Spleen (tissue), 11 donors: Measurements from ENCODE around the gene MICU1. TPM values are rescaled to one million over a fixed set of nuclear protein-coding genes. Genes with fewer than 3 reads are reported as not detected.
"Not testable (repeated sequence)": the region's sequence is repeated elsewhere in the genome, so short reads cannot be mapped to it uniquely, and the experiment has no call there.

Experiments
- DNase-seq: peaks from one replicate; pipeline ENCODE4 v3.0.0-alpha.2; 2020
- H3K27ac ChIP-seq, 8 donors: fragments of 200-600 bp; sonication (generic) in 7 of 8; 1 replicate in 4 of 8; 2 replicates in 4 of 8; pipeline versions ENCODE4 v1.5.0 to v1.8.0; 2016 to 2021; ENCODE audit warnings: inconsistent platforms in 4 of 8, mild to moderate bottlenecking in 4 of 8, moderate library complexity in 1 of 8
- H3K27me3 ChIP-seq, 7 donors: fragments of 200-600 bp; sonication (generic) in 6 of 7; replicated peaks in 1 of 7; 1 replicate in 4 of 7; 2 replicates in 3 of 7; pipeline versions ENCODE4 v1.5.0 to v1.8.0; 2016 to 2021; ENCODE audit warnings: inconsistent platforms in 3 of 7, mild to moderate bottlenecking in 1 of 7
- H3K36me3 ChIP-seq, 6 donors: fragments of 200-600 bp; sonication (generic) in 5 of 6; 1 replicate in 4 of 6; 2 replicates in 2 of 6; pipeline versions ENCODE4 v1.5.0 to v1.8.0; 2016 to 2021; ENCODE audit warnings: inconsistent platforms in 2 of 6
- H3K4me1 ChIP-seq, 6 donors: fragments of 200-600 bp; sonication (generic) in 5 of 6; 1 replicate in 3 of 6; 2 replicates in 3 of 6; pipeline versions ENCODE4 v1.5.0 to v1.8.0; 2016 to 2021; ENCODE audit warnings: inconsistent platforms in 3 of 6
- H3K4me3 ChIP-seq, 8 donors: fragments of 200-600 bp; sonication (generic) in 7 of 8; 1 replicate in 4 of 8; 2 replicates in 4 of 8; pipeline versions ENCODE4 v1.5.0 to v1.8.0; 2016 to 2021; ENCODE audit warnings: inconsistent platforms in 4 of 8, mild to moderate bottlenecking in 4 of 8, moderate library complexity in 2 of 8
- H3K9me3 ChIP-seq, 8 donors: fragments of 200-600 bp; sonication (generic) in 7 of 8; 1 replicate in 4 of 8; 2 replicates in 4 of 8; pipeline versions ENCODE4 v1.5.0 to v1.8.0; 2016 to 2021; ENCODE audit warnings: inconsistent platforms in 4 of 8
- POLR2A ChIP-seq, 3 donors: fragments of 450-650 bp; IDR thresholded peaks; one replicate each; pipeline ENCODE4 v1.5.1; 2017; ENCODE audit warnings: antibody characterized with exemption in 3 of 3, mild to moderate bottlenecking in 1 of 3
- POLR2AphosphoS5 ChIP-seq, 3 donors: sonication (generic); formaldehyde crosslinking; IDR thresholded peaks; one replicate each; pipeline ENCODE4 v1.5.1; 2017; ENCODE audit warnings: antibody characterized with exemption in 3 of 3
- WGBS, 5 donors: extraction: QIAGEN DNeasy Blood & Tissue Kit in 3 of 5; methylation state at CpG; one replicate each; pipeline versions ENCODE4 v1.1.5 to v1.1.7; 2013 to 2018; 5-methylcytosine and 5-hydroxymethylcytosine counted together
- intact Hi-C: fragments of 100-400 bp; cut with DNase I; formaldehyde crosslinking; loops from one replicate; pipeline ENCODE4 v1.15.0; 2023; ENCODE audit warnings: low total_unique reads
- polyA plus RNA-seq, 3 donors: library from polyadenylated mRNA; stranded (reverse); fragments of 200-250 nt; gene quantifications; one replicate each; pipeline ENCODE4 v1.2.1, GENCODE V29; 2013
- total RNA-seq, 7 donors: library from RNA; depleted of rRNA in 3 of 7; stranded (reverse); fragments of >200 nt in 3 of 7; fragmentation: NEBNext Ultra II Directional in 4 of 7; extraction: Animal tissue kit (Norgen Biotek cat#: 25700) in 4 of 7; gene quantifications; one replicate each; pipeline versions ENCODE4 v1.1.0 to v1.2.1, GENCODE V29; 2016 to 2021
- TF ChIP-seq, protein P1 (sequence below), 11 experiments: fragments of 200-600 bp in 7 of 11; fragments of 450-650 bp in 4 of 11; sonication (generic) in 4 of 11; IDR thresholded peaks in 8 of 11; conservative IDR thresholded peaks in 3 of 11; 1 replicate in 7 of 11; 2 replicates in 4 of 11; pipeline versions ENCODE4 v1.4.0 to v1.8.0; 2016 to 2021; ENCODE audit warnings: antibody characterized with exemption in 11 of 11, inconsistent platforms in 4 of 11, mild to moderate bottlenecking in 1 of 11
- donor health status: healthy with polysubstance abuse.
- donor health status: DM: no; HTN: no; CAD: no; lungs with moderate emphysema.
- donor health status: DM: no; HTN: no; CAD: no.
- donor health status: Bipolar disorder and iron deficiency.
- donor health status: healthy.
- donor health status: DM: no; HTN: no; CAD: no.
- donor health status: DM: yes; HTN: yes; CAD: no.

Gene MICU1
- total and polyA plus RNA-seq, 10 donors = 16.4 to 58.4 (median 46.5) TPM

DNA sequence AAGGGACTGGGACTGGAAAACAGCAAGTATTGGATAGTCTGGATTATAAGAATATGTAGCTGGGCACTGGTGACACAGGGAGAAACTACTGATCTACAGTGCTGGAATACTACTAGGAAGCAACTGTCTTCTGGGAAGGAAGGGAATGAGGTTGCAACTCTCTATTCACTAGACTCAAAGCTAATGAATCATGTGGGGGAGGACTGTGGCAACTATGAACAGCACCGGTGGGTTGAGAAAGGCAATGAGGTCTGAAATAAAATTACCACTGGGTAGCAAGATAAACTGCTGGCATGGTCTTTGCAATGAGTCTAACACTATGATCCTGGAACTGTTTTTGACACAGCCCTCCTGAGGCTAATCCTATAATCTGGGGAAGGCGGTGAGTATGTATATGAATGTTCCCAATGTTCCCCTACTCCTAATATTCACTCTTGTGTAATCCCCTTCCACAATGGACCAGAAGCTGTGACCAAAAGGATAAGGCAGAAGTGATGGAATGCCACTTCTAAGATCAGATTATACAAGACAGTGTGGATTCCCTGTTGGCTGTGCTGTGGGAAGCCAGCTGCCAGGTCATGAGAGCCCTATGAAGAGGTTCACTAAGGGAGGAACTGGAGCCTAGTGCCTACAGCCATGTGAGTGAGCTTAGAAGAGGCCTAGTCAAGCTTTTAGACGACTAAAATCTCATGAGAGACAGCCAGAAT lies 169.8 kb downstream of the MICU1 start:
- no peak for DNase-seq
- Histone ChIP-seq H3K4me3 (no peak overlapping the region), H3K27me3 (no peaks in the 10 kb centered on the region), H3K36me3 (peaks cover 0 to 40% (median 0%) of the 10 kb centered on the region in 6 donors), H3K27ac (no peak overlapping the region), H3K4me1 (peaks cover 0 to 20% (median 2%) of the 10 kb centered on the region in 6 donors), H3K9me3 (no peaks in the 10 kb centered on the region)
- 55 to 75% (median 60%) methylated on average over 3 of the region's 3 CpGs for whole genome bisulfite sequencing, 5 donors
- TF ChIP-seq POLR2A (IDR thresholded peaks at IDR 0.05) = no peak
- TF ChIP-seq, protein P1, sequence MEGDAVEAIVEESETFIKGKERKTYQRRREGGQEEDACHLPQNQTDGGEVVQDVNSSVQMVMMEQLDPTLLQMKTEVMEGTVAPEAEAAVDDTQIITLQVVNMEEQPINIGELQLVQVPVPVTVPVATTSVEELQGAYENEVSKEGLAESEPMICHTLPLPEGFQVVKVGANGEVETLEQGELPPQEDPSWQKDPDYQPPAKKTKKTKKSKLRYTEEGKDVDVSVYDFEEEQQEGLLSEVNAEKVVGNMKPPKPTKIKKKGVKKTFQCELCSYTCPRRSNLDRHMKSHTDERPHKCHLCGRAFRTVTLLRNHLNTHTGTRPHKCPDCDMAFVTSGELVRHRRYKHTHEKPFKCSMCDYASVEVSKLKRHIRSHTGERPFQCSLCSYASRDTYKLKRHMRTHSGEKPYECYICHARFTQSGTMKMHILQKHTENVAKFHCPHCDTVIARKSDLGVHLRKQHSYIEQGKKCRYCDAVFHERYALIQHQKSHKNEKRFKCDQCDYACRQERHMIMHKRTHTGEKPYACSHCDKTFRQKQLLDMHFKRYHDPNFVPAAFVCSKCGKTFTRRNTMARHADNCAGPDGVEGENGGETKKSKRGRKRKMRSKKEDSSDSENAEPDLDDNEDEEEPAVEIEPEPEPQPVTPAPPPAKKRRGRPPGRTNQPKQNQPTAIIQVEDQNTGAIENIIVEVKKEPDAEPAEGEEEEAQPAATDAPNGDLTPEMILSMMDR (IDR thresholded peaks at IDR 0.05 in 8 of 11, conservative IDR thresholded peaks at IDR 0.05 in 3 of 11) = no peak
- TF ChIP-seq POLR2AphosphoS5 (IDR thresholded peaks at IDR 0.05) = no peak
- intact Hi-C loops = no loop called here

DNA sequence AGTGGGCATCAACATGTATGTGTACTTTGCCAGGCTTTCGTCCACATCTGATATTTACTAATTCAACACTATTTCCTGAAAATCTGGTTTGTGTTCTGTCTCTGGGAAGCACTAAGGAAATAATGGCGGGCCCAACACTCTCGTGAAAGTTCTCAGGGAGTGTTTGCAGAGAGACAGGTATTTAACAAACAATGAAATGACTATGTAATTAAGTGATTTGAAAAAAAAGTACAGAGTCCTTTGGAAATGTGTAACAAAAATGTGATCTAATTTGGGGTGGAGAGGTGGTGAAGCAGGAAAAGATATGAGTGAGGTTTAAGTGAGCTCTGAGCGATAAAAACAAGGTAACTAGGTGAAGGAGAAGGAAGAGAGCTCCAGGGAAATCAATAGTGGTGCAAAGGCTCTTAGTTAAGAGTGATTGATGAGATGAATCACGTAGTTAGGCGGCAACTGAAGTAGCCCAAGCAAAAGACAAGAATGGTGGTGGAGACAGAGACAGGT lies 175.9 kb downstream of the MICU1 start:
- WGBS, 5 donors = 93 to 96% (median 95%) methylated on average over 6 of the region's 6 CpGs
- H3K27ac ChIP-seq = no peak overlapping the region
- no peak overlapping the region for H3K4me3 ChIP-seq

DNA sequence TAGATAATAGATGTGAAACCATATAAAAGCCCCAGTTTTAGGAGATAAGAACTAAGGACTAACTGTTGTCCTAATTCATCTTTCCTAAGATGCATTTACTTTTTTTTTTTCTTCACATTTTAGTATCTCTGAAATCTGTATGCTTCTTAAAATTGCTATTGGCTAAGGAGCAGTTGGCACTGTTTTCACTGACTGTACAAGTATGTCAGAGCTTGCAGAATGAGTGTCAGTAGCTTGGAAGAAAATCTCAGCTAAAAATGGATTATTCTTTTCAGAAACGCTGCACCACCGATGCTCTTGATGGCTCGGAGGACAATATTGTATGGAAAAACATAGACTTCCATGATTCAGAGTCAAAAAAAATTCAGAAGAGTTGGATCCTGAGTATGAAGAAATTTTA lies 180.0 kb downstream of the MICU1 start:
- no peak for DNase-seq

More for the DNA sequence above, 175.9 kb downstream of the MICU1 start:
- TF ChIP-seq POLR2AphosphoS5 (IDR thresholded peaks at IDR 0.05) = no peak
- no peak for TF ChIP-seq POLR2A (IDR thresholded peaks at IDR 0.05)
- TF ChIP-seq, protein P1 (IDR thresholded peaks at IDR 0.05 in 8 of 11, conservative IDR thresholded peaks at IDR 0.05 in 3 of 11) = no peak
- DNase-seq = no peak
- H3K27me3 ChIP-seq = no peaks in the 10 kb centered on the region
- no peaks in the 10 kb centered on the region for H3K9me3 ChIP-seq
- intact Hi-C loops = no loop called here
- peaks cover 0 to 34% (median 0%) of the 10 kb centered on the region in 6 donors for H3K36me3 ChIP-seq
- H3K4me1 ChIP-seq = no peaks in the 10 kb centered on the region

DNA sequence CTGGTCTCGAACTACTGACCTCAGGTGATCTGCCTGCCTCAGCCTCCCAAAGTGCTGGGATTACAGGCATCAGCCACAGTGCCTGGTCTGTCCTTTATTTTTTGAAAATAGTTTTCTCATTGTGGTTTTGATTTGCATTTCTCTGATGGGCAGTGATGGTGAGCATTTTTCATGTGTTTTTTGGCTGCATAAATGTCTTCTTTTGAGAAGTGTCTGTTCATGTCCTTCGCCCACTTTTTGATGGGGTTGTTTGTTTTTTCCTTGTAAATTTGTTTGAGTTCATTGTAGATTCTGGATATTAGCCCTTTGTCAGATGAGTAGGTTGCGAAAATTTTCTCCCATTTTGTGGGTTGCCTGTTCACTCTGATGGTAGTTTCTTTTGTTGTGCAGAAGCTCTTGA lies 182.9 kb downstream of the MICU1 start:
- H3K4me1 ChIP-seq, H3K27me3 ChIP-seq, H3K9me3 ChIP-seq, H3K4me3 ChIP-seq, intact Hi-C loops, H3K27ac ChIP-seq, DNase-seq: not testable (repeated sequence)
- WGBS, 5 donors = 90 to 100% (median 99%) methylated on average over 2 to 3 of the region's 3 CpGs
- H3K36me3 ChIP-seq = peaks cover 0 to 14% (median 5%) of the 10 kb centered on the region in 6 donors

More for the DNA sequence above, 180.0 kb downstream of the MICU1 start:
- Histone ChIP-seq H3K9me3 (no peaks in the 10 kb centered on the region), H3K27me3 (no peaks in the 10 kb centered on the region), H3K4me1 (no peaks in the 10 kb centered on the region), H3K4me3 (no peak overlapping the region), H3K27ac (no peak overlapping the region), H3K36me3 (peaks cover 0 to 14% (median 5%) of the 10 kb centered on the region in 6 donors)
- no peak for TF ChIP-seq POLR2AphosphoS5 (IDR thresholded peaks at IDR 0.05)
- TF ChIP-seq, protein P1 (IDR thresholded peaks at IDR 0.05 in 8 of 11, conservative IDR thresholded peaks at IDR 0.05 in 3 of 11) = no peak
- TF ChIP-seq POLR2A (IDR thresholded peaks at IDR 0.05) = no peak
- intact Hi-C loops = no loop called here
- 89 to 96% (median 95%) methylated on average over 3 of the region's 3 CpGs for WGBS, 5 donors
